NOMO-1 treated with DMSO at 0.1 percent for 48 hours (cell line): Measurements from ENCODE around the gene JOSD2.
"Not testable (repeated sequence)": the region's sequence is repeated elsewhere in the genome, so short reads cannot be mapped to it uniquely, and the experiment has no call there.

Experiments used
- DNase-seq: peaks from one replicate; lab custom pipeline; 2025; ENCODE audit not compliant: unreplicated experiment; lab: John Stamatoyannopoulos, UW

Gene JOSD2

GRCh38 chr19:50547385-50548190, 36.6 kb upstream of the JOSD2 start:
- DNase-seq: no peak

DNA sequence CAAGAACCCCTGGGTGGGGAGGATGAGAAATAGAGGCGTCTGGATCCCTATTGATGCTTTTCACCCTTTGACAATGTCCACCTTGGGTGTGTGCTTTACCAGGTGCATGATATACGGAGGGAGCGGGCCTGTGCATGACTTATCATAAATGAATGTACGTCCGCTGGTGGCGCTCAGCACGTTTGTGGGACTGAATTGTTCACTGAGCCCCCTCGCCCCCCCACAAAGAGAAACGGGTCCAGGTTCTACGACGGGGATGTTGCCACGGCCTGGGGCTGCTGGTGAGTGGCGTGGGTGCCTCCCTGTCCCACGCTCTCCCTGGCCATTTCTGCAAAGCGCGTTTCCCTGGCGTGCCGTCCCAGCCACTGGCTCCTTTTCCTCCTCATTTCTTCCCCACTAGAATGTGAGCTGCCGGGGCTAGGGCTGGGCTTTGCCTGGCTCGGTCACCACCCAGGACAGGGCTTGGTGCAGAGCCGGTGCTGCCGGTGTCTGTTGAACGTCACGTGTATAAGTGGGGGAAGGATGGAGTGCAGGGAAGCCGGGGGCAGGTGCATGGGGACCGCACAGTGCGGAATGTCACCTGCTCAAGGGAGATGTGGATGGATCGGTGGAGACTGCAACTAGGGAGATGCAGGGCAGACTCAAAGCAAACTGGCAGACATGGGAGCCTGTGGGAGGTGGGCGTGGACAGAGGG, 35.7 kb upstream of the JOSD2 start:
- DNase-seq: no peak

DNA sequence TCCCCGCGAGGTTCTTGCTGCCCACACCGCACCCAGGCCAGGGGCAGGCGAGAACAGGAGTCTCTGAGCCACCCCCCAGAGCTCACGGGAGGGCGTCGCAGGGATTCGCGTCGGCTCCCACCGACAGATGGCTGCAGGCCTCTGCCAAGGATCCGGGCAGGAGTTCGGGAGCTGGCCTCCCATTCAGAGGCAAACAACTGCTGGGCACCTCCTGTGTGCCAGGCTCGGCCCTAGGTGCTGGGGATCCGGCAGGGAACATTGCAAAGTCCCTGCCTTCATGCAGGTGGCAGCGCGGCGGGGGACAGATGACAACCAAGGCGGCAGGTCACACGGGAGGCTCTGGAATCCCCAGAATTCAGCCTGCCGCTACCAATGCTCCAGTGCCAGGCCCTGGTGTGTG, 32.0 kb upstream of the JOSD2 start:
- no peak for DNase-seq

GRCh38 chr19:50537769-50538230, 26.8 kb upstream of the JOSD2 start:
- DNase-seq: peak; percentile 55

DNA sequence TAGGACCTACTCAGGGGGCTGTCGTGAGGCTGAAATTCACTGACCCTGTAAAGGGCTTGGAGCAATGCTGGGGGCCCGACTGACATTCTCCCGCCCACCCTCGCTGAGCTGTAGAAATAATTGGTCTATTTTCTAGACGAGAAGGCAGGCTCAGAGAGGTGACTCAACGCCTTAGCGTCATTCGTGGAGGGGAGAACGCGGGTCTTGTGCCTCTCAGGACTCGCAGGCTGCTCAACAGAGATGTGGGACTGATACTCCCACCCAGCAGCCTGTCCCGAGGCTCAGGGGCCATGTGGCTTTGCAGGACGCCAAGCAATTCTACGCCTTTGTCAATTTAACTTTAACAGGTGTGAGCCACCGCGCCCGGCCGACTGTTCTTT, 26.3 kb upstream of the JOSD2 start:
- no peak for DNase-seq

DNA sequence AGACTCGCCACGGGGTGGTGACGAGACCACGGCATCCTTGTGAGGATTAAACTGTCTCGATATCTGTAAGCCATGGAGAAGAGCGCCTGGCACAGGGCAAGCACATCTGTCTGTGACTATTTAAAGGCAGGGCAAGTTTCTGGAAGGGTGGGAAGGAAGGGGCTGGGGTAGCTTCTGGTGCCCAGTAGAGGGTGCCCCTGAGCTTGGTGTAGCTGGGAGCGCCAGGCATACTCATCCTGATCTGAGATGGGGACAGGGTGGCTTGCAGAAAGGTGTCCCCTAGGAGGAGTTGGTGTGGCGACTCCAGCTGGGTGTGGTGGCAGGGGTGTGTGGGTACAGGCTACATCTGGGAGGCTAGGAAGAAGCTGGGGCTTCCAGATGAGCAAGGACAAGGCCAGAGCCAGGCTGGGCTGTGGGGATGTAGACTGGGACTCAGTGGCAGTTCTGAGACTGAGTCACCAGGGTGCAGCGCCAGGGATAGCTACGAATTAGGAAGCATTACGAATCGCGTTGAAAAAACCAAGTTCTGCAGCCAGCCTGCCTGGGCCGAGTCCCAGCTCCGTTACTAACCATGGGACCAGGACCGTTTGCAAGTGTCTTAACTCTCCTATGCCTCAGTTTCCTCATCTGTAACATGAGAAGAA, 25.8 kb upstream of the JOSD2 start:
- no peak for DNase-seq

DNA sequence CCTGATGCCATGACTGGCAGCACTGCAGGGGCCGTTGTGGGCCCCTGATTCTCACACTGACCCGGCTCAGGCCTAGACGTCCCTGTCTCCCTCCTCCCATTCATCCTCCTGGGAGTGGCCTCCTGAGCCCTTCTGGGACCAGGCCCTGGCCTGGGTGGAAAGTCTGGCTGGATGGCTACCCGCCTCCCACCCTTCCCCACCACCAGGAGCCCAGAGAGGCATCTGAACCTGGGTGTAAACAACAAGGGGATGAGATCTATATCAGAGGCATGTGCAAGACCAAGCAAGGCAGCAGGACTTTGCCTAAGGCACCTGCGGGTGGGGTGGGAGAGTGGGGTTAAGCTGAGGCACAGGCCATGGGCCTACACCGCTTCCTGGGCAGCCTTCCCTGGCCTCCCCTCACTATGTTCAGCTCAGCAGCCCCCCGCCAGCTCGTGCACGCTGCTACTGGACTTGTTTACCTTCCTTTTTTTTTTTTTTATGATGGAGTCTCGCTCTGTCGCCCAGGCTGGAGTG, 24.7 kb upstream of the JOSD2 start:
- DNase-seq: no peak

DNA sequence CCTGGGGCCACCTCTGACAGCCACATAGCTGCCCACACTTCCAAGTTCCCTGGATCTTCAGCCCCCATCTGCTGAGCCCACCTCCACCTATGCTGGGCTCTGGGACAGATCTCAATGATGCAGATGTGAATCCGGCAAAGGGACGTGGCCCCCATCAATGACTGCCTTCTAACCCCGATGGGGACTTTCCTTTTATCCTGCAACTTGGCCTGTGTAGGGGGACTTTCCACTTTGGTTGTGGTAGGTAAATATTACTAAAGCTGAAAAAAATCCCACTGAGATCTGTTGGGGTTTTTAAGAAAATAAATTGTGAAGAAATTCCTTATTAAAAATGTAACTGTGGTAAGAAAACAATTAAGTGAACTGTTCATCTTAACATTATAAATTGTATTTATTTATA, 23.5 kb upstream of the JOSD2 start:
- DNase-seq: no peak

GRCh38 chr19:50532952-50533351, 22.0 kb upstream of the JOSD2 start:
- no peak for DNase-seq

DNA sequence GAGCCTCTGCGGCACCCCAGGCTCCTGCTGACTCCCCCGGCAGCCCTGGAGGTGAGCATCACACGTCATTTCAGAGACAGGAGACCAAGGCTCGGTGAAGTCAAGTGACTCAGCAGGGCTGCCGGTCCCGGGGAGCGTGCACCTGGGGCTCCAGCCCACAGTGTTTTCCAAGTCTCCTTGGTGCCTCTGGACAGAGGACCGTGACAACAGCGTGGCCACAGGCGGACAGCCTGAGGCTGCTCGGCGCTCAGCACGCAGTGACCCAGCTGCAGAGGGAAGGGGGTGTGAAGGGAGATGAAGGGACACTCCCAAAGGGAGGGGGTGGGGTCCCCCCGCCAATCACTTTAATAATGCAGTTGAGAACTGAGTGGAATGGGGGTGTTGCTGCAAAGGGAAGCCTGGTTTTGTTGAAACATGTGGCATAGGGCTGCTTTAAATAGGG, 20.2 kb upstream of the JOSD2 start:
- no peak for DNase-seq

DNA sequence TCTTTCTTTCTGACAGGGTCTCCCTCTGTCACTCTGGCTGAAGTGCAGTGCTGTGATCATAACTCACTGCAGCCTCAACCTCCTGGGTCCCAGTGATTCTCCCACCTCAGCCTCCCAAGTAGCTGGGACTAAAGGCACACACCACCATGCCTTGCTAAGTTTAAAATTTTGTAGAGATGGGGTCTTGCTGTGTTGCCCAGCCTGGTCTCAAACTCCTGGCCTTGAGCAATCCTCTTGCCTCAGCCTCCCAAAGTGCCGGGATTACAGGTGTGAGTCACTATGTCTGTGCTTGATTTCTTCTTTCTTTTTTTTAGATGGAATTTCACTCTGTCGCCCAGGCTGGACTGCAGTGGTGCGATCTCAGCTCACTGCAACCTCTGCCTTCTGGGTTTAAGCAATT, 17.1 kb upstream of the JOSD2 start:
- not testable (repeated sequence) for DNase-seq

GRCh38 chr19:50522881-50523280, 11.9 kb upstream of the JOSD2 start:
- no peak for DNase-seq

DNA sequence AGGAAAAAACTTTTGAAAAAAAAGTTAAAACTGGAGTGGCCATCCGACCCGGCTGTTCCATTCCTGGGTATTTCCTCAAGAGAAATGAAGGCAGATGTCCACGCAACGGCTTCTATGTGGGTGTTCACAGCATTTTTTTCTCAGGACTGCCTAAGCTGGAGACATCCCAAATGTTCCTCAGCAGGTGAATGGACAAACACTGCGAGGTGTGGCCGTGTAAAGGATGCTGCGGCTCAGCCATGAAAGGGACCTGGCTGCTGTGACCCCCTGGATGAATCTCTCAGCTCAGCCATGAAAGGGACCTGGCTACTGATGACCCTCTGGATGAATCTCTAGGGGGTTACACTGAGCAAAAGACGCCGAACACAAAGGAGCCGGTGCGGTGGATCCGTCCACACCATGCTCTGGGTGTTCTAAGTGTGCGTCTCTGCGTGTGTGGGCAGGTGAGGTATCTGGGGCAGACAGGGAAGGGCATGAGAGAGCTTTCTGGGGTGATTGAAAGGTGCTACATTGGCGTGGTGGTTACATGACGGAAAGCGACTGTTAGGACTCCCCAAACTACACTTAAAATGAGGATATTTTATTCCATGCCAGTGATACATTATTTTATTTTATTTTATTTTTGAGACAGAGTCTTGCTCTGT, 10.0 kb upstream of the JOSD2 start:
- no peak for DNase-seq

- no peak for DNase-seq
Observed at GRCh38 chr19:50519006-50519575, 8.1 kb upstream of the JOSD2 start.

DNA sequence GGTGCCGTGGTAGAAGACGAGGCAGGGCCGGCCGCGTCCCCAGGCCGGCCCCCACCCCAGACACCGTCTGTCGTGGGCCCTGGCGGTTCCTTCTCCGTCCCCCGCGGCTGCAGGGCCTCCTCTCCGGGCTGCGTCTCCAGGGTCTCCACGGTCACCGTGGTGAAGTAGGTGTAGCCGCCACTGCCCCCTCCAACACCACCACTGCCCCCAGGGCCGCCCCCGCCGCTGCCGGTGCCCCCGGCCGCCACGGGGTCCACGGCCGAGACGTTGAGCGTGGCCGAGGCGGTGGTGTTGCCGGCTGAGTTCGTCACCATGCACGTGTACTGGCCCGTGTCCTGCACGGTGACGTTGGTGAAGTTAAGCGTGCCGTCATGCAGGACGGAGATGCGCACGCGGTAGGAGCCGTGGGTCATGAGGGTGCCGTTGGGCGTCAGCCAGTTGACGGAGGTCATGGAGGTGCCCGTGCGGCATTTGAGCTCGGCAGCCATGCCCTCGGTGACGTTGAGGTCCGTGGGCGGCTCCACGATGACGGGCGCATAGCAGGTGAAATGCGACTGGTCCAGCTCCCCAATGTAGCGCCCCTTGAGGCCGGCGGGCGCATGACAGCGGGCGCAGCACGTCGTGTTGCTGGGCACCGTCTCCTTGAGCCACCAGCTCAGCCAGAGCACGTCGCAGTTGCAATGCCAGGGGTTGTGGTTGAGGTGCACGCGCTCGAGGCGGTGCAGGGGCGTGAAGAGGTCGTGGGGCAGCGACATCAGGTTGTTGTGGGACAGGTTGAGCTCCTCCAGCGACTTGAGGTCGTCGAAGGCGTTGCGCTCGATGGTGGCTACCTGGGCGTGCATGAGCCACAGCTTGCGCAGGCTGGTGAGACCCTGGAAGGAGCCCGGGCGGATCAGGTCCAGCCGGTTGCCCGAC, 7.4 kb upstream of the JOSD2 start:
- DNase-seq: no peak

DNA sequence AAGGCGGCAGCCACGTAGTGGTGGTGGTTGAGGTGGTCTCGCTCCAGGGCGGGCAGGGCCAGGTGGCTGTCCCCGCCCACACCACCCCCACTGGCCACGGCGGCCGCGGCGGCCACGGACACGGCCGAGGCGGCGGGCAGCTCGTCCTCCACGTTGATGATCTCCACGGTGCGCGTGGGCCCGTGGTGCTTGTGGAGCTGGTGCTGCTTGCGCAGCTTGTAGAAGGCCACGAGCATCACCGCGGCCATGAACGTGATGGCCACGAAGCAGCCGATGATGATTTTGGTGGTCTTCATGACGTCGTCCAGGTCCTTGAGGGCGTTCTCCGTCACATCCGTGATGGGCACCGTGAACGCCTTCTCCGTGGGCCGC, 6.7 kb upstream of the JOSD2 start:
- no peak for DNase-seq

DNA sequence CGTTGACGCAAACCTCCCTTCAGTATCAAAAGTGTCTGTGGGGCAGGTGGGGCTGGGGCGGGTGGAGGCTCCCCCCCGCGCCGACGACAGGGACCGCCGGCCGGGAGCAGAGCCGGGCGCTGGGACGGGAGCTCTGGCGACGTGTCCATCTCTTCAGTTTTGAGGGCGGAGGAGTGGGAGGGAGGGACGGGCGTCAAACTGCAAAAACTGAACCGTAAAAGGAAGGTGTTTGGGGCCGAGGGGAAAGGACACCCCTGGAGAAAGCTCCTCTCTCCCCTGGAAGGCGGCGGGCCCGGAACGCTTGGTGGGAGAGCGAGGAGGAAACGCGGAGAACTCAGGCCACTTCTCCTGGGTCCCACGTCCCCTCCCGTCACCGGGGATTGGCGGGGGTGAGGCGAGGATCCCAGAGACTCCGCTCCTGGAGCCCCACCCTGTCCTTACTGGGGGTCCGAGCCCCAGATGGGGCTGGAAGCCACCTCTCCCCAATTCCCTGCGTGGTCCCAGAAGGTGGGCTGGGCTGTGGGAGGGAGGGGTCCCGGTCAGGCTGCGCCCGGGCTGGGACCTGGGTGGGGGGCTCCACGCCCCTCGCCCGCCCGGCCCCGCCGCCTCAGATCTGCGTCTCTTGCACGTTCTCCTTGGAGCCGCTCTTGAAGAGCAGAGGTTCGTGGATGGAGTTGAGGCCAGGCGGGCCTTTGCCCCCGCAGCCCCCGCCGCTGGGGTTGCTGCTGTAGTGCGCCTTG, 6.1 kb upstream of the JOSD2 start:
- DNase-seq: no peak

DNA sequence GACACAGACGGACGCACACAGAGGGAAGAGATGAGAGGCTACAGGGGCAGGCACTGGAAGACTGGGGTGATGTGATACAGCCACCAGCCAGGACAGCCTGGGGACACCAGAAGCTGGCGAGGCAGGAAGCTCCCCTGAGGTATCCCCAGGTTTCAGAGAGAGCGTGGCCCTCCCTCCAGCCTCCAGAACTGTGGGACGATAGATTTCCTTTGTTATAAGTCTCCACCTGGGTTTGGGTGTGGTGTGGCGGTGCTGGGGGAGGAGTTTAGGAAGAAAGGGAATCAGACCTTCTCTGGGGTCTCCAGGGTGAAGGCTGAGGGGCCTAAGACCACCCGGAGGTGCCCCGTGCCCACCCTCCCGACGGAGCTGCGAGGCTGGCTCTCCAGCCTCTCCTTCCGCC, 5.5 kb upstream of the JOSD2 start:
- no peak for DNase-seq

GRCh38 chr19:50515168-50515561, 4.2 kb upstream of the JOSD2 start:
- DNase-seq: no peak
